Colonic mucosa (tissue), 4 donors: ENCODE results near the gene GSDME. TPM values are rescaled to one million over a fixed set of nuclear protein-coding genes. Genes with fewer than 3 reads are reported as not detected.

Experiments
- DNase-seq: peaks from one replicate; pipeline ENCODE4 v3.0.0-alpha.2; 2020
- H3K27ac ChIP-seq: fragments of 200-600 bp; one replicate; pipeline ENCODE4 v1.8.0; 2021
- H3K27me3 ChIP-seq: fragments of 200-600 bp; one replicate; pipeline ENCODE4 v1.8.0; 2021
- H3K36me3 ChIP-seq: fragments of 200-600 bp; one replicate; pipeline ENCODE4 v1.8.0; 2021
- H3K4me1 ChIP-seq: fragments of 200-600 bp; one replicate; pipeline ENCODE4 v1.8.0; 2021; ENCODE audit warnings: mild to moderate bottlenecking
- H3K4me3 ChIP-seq: fragments of 200-600 bp; one replicate; pipeline ENCODE4 v1.8.0; 2021
- H3K9ac ChIP-seq, 2 donors: one replicate each; pipeline ENCODE4 v1.7.0; 2013; ENCODE audit warnings: control low read depth in 2 of 2, low read depth in 2 of 2, low read length in 2 of 2
- H3K9me3 ChIP-seq: fragments of 200-600 bp; one replicate; pipeline ENCODE4 v1.8.0; 2021
- CTCF ChIP-seq: fragments of 200-600 bp; IDR thresholded peaks from one replicate; pipeline ENCODE4 v1.8.0; 2022; ENCODE audit warnings: antibody characterized with exemption, mild to moderate bottlenecking
- intact Hi-C: fragments of 100-400 bp; cut with DNase I; formaldehyde crosslinking; loops from one replicate; pipeline ENCODE4 v1.14.1; 2022
- total RNA-seq, 2 donors: library from RNA; stranded (reverse); fragmentation: NEBNext Ultra II Directional in 1 of 2; extraction: Animal tissue kit (Norgen Biotek cat#: 25700) in 1 of 2; gene quantifications; one replicate each; pipeline ENCODE4 v1.2.1, GENCODE V29; 2021
- donor health status: healthy.
- donor health status: DM: no; HTN: no; CAD: no.
- donor health status: DM: no; HTN: no; CAD: no.

Gene GSDME
- total RNA-seq, 2 donors from 2014 or later = 0.62 to 1.0 TPM

GRCh38 chr7:24755541-24756407 lies 1.5 kb downstream of the GSDME start:
- intact Hi-C loops = no loop called here
- no peak for DNase-seq
- H3K4me3 ChIP-seq = no peak overlapping the region

GRCh38 chr7:24754906-24755506 lies 2.3 kb downstream of the GSDME start:
- no peaks in the 10 kb centered on the region for H3K36me3 ChIP-seq
- no peak overlapping the region for H3K27ac ChIP-seq
- intact Hi-C loops = no loop called here
- DNase-seq = no peak
- no peak overlapping the region for H3K9ac ChIP-seq
- no peaks in the 10 kb centered on the region for H3K4me1 ChIP-seq
- no peak overlapping the region for H3K4me3 ChIP-seq
- peaks cover 25% of the 10 kb centered on the region for H3K27me3 ChIP-seq
- TF ChIP-seq CTCF = no peak
- no peaks in the 10 kb centered on the region for H3K9me3 ChIP-seq

More at GRCh38 chr7:24755541-24756407, 1.5 kb downstream of the GSDME start:
- no peak for TF ChIP-seq CTCF
- Histone ChIP-seq H3K9me3 (no peaks in the 10 kb centered on the region), H3K27me3 (peaks cover 25% of the 10 kb centered on the region), H3K27ac (no peak overlapping the region), H3K9ac (no peak overlapping the region), H3K4me1 (no peaks in the 10 kb centered on the region), H3K36me3 (no peaks in the 10 kb centered on the region)

GRCh38 chr7:24752073-24752800 lies 5.0 kb downstream of the GSDME start:
- Histone ChIP-seq H3K9ac (no peak overlapping the region), H3K9me3 (no peaks in the 10 kb centered on the region), H3K36me3 (no peaks in the 10 kb centered on the region), H3K4me3 (no peak overlapping the region), H3K27ac (no peak overlapping the region), H3K27me3 (peaks cover 14% of the 10 kb centered on the region), H3K4me1 (no peaks in the 10 kb centered on the region)
- intact Hi-C loops = no loop called here
- no peak for TF ChIP-seq CTCF
- DNase-seq = no peak

- Histone ChIP-seq H3K4me3 (no peak overlapping the region), H3K4me1 (no peaks in the 10 kb centered on the region), H3K27ac (no peak overlapping the region), H3K36me3 (no peaks in the 10 kb centered on the region), H3K9me3 (no peaks in the 10 kb centered on the region), H3K9ac (no peak overlapping the region), H3K27me3 (peaks cover 6% of the 10 kb centered on the region)
- DNase-seq = no peak
- intact Hi-C loops = no loop called here
- TF ChIP-seq CTCF = no peak
Measured at GRCh38 chr7:24751484-24751883, 5.8 kb downstream of the GSDME start.

- H3K27ac ChIP-seq = no peak overlapping the region
- H3K9me3 ChIP-seq = no peaks in the 10 kb centered on the region
- no peak for TF ChIP-seq CTCF
- H3K4me1 ChIP-seq = no peaks in the 10 kb centered on the region
- H3K27me3 ChIP-seq = no peaks in the 10 kb centered on the region
- DNase-seq = no peak
- no peak overlapping the region for H3K4me3 ChIP-seq
- no peak overlapping the region for H3K9ac ChIP-seq
- no peaks in the 10 kb centered on the region for H3K36me3 ChIP-seq
- intact Hi-C loops = no loop called here
Measured at GRCh38 chr7:24750441-24751055, 6.7 kb downstream of the GSDME start.
